ENCODE results near the gene PPP1R9B.

Gene PPP1R9B, protein sequence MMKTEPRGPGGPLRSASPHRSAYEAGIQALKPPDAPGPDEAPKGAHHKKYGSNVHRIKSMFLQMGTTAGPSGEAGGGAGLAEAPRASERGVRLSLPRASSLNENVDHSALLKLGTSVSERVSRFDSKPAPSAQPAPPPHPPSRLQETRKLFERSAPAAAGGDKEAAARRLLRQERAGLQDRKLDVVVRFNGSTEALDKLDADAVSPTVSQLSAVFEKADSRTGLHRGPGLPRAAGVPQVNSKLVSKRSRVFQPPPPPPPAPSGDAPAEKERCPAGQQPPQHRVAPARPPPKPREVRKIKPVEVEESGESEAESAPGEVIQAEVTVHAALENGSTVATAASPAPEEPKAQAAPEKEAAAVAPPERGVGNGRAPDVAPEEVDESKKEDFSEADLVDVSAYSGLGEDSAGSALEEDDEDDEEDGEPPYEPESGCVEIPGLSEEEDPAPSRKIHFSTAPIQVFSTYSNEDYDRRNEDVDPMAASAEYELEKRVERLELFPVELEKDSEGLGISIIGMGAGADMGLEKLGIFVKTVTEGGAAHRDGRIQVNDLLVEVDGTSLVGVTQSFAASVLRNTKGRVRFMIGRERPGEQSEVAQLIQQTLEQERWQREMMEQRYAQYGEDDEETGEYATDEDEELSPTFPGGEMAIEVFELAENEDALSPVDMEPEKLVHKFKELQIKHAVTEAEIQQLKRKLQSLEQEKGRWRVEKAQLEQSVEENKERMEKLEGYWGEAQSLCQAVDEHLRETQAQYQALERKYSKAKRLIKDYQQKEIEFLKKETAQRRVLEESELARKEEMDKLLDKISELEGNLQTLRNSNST

GRCh38 chr17:50150354-50151040 is at the start of gene PPP1R9B:
TSS of gene PPP1R9B (minus strand) at chr17:50150677. CDS start at chr17:50150513, 164 bp downstream.
- DNase-seq (ENCODE audit: low spot score), result no peak

GRCh38 chr17:50199803-50200456 is 49.5 kb upstream of the PPP1R9B start:
- DNase-seq (ENCODE audit: low spot score), result peak; percentile 31

DNA sequence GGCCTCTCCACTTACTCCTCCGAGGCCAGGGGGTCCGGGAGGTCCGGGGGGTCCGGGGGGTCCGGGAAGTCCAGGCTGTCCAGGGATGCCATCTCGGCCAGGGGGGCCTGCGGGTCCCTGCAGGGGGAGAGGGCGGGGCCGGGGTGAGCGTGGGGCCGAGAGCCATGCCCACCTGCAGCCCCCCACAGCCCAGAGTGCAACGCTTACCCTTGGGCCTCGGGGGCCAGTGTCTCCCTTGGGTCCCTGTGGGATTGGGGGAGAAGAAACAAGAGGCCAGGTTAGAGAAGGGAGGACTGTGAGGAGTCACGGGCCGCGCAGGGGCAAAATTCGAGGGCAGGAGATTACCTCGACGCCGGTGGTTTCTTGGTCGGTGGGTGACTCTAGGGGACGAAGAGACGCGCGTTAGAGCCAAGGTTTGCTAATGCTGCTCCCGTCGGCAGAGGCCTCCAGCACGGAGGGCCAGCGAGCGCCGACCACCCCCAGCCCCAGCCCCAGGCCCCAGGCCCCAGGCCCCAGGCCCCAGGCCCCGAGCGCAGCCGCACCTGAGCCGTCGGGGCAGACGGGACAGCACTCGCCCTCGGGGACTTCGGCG is 48.8 kb upstream of the PPP1R9B start:
- no peak for DNase-seq (ENCODE audit: low spot score)

DNA sequence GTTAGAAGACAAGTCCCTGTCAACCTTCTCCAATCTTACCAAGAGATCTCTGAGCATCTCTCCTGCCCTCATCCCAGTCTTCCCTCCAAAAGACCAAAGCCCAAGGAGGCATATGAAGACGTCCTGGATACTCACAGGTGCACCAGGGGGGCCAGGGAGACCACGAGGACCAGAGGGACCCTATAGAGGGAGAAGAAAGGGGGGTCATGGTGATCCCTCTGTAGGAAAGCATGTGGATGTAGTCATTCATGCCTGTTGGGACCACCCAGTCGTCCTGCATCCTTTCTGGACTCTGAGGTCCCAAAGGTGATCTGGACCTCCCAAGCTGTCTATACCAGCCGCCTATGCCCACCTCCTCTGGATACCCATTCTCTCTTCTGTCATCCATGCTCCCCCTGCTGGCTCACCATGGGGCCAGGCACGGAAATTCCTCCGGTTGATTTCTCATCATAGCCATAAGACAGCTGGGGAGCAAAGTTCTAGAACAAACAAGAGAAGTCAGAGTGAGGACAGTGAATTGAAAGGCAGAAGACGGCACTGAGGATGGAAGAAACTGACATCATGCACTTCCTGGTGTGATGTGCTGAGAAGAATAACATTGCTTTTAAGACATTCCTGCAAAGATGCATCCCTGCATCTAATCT is 47.7 kb upstream of the PPP1R9B start:
- DNase-seq (ENCODE audit: low spot score), result peak; percentile 31

GRCh38 chr17:50196826-50197225 is 46.3 kb upstream of the PPP1R9B start:
- DNase-seq (ENCODE audit: low spot score), result no peak

GRCh38 chr17:50196036-50196435 is 45.6 kb upstream of the PPP1R9B start:
- DNase-seq (ENCODE audit: low spot score), result no peak

DNA sequence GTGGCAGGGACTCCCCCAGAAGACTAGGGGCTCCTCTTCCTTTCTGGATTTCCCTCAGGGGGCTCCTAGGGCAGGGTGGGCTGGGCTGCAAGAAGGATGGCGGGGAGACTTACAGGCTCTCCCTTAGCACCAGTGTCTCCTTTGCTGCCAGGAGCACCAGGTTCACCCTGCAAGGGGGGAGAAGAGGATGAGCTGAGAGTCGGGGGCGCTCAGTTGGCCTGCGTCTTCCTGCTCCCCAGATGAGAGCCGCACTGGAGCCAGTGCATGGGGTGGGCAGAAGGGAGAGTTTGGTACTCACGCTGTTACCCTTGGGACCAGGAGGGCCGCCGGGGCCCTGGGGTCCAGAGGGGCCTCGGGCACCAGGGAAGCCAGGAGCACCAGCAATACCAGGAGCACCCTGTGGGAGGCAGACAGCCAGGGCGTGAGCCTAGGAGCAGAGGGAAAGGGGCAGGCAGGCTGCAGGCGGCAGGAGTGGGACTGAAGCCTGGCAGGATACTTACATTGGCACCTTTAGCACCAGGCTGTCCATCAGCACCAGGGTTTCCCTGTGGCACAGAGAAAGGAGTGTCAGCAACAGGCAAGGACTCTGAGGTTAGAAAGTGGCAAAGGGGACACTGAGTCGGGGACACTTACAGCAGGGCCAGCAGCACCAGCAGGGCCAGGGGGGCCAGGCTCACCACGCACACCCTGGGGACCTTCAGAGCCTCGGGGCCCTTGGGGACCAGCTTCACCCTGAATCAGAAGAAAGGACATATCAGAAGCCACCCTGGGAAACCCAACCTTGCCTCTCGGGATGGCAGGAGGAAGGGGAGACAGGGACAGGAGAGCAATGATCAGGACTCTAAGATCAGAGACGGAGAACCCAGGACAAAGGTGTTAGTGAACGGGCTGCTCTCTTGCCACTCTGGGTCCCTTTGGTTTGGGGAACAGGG is 44.7 kb upstream of the PPP1R9B start:
- no peak for DNase-seq (ENCODE audit: low spot score)

DNA sequence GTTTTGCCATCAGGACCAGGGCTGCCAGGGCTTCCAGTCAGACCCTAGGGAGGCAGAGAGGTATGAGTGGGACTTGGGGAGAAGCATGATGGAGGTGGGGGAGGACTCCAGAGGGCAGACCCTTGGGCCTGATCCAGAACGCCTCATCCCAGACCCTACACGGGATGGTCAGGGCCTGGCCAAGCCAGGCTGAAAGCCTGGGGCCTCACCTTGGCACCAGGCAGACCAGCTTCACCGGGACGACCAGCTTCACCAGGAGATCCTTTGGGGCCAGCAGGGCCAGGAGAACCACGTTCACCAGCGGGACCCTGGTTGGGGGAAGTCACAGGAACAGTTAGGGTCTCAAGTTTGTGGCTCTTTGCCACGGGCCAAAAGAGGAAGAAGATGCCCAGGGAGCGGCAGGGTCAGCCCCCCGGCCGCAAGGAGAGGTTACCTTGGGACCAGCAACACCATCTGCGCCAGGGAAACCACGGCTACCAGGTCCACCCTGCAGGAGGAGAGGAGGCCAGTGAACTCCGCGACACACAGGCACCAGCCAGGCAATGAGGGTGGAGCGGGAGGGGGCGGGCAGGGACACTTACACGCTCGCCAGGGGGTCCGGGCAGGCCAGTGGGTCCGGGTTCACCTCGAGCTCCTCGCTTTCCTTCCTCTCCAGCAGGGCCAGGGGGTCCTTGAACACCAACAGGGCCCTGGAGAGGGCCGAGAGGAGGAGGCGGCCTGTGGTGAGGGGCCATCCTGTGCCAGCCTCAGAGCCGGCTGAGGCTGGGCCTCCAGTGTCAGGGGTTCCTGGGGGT is 43.9 kb upstream of the PPP1R9B start:
- no peak for DNase-seq (ENCODE audit: low spot score)

DNA sequence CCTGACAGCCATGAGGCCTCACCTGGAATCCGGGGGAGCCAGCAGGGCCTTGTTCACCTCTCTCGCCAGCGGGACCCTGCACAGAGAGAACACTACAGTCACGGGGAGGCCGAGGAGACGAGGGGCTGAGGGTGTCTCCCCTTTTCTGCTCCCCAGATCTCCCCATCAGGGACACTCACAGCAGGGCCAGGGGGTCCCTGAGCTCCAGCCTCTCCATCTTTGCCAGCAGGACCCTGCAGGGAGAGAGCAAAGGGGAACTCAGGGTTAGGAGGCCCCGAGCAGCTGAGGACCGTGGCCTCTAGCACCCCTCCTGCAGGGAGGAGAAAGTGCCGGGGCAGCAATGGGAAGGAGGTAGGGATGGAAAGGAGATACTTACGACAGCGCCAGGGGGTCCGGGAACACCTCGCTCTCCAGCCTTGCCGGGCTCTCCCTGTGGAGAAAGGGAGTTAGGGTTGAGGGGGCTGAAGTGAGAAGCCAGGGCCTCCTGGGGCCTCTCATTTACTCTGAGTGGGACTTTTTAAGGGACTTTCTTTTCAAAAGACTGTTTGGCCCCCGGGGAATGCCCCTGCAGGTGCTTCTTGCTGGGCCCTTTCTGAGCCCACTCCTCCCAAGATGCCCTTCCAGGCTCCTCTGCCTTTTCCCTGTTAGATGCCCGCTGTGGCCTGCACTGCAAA is 42.3 kb upstream of the PPP1R9B start:
- no peak for DNase-seq (ENCODE audit: low spot score)

DNA sequence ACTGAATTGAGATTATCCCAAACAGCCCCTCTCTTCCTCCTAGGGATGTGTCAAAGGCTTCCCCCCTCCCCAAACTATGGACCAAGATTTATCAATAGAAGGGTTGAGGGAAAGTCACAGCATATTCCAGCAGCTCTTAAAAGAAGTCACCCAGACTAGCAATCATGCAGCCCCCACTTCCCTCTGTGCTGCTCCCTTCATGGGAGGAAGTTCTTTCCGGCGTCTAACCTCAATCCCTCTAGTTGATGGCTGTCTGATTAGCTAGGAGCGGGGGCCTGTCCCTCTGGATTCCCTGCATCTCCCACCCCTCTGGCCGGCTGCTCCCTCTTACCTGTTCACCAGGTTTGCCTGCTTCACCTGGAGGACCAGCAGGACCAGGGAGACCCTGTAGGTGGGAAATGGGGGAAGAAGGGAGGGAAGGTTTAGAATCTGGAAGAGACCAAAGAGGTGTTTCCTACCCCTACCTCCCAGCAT is 41.7 kb upstream of the PPP1R9B start:
- no peak for DNase-seq (ENCODE audit: low spot score)

DNA sequence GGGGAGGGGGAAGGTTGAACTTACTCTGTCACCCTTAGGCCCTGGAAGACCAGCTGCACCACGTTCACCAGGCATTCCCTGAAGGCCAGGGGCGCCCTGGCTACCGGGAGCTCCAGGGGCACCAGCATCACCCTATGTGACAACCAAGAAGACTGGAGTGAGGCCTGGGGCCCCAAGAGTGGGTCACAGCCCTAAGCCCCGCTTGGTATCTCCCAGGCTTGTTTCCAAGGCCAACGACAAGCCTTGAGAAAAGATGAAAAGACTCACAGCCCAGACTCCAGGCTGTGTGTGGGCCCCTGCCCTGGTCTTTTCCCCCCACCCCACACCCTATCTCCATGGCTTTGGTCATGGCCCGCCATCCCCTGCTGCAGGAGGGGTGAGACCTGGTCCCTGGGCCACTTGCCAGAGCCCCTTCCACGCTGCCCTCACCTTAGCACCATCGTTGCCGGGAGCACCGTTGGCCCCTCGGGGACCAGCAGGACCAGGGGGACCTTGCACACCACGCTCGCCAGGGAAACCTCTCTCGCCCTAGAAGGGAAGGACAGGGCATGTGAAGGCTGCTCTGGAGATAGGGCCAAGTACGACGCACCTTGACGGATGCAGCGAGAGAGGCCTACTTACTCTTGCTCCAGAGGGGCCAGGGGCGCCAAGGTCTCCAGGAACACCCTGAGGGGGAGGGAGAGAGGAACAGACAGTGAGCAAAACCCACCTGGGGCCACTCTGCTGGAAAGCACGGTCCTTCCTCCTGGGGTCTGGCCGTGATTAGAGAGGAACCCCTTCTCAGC is 41.1 kb upstream of the PPP1R9B start:
- no peak for DNase-seq (ENCODE audit: low spot score)

- no peak for DNase-seq (ENCODE audit: low spot score)
Observed at GRCh38 chr17:50190603-50191358, 40.3 kb upstream of the PPP1R9B start.

DNA sequence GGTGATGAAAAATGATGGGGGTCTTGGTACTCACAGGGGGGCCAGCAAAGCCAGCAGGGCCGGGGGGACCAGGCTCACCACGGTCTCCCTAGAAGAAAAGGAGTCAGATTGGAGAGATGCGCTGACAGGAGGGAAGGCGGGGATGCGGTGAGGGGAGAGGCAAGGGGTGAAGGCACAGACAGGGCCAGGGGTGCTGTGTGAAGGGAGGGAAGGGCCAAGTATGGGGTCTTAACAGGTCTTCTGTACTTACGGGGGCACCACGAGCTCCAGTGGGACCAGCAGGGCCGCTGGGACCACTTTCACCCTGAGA is 39.8 kb upstream of the PPP1R9B start:
- DNase-seq (ENCODE audit: low spot score), result no peak

- no peak for DNase-seq (ENCODE audit: low spot score)
Observed at GRCh38 chr17:50189550-50190292, 39.2 kb upstream of the PPP1R9B start.

- DNase-seq (ENCODE audit: low spot score), result no peak
Observed at GRCh38 chr17:50188921-50189549, 38.6 kb upstream of the PPP1R9B start.

DNA sequence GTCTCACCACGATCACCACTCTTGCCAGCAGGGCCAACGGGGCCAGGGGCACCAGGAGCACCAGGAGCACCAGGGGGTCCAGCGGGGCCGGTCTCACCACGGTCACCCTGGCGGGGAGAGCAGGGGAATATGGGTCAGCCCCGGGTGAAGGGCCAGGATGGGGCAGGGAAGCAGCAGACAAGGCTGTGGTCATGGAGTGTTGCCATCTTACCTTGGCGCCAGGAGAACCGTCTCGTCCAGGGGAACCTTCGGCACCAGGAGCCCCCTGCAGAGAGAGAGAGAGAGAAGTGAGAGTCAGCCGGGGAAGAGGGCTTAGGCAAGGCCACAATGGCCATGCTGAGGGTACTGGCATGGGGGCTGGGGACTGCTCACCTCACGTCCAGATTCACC is 38.0 kb upstream of the PPP1R9B start:
- no peak for DNase-seq (ENCODE audit: low spot score)
